ENCODE measurements around the gene PPP1R13B. TPM values are rescaled to one million over a fixed set of nuclear protein-coding genes. Genes with fewer than 3 reads are reported as not detected.

PPP1R13B gene
- total RNA-seq, 1 experiment from 2014 or later, result 16.2 TPM

DNA sequence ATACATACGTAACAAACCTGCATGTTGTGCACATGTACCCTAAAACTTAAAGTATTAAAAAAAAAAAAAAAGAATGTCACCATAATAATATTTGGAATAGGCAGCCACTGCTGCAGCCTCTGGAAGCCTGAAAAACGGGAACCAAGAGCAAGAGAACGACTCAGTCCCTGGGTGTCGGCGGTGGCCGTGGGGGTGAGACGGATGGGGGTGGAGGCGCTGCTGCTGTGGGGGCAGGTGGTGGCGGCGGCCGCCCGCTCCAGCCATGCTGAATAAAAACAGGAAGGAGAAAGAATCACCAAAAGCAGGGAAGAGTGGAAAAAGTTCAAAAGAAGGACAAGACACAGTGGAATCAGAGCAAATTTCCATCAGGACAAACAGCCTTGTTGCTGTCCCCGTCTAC lies 84.8 kb downstream of the PPP1R13B start:
- no peak overlapping the region for H3K4me3 Mint-ChIP-seq (ENCODE audit: unreplicated experiment)
- TF ChIP-seq CTCF (IDR thresholded peaks at IDR 0.05; ENCODE audit: unreplicated experiment), result no peak
- no peaks in the 10 kb centered on the region for H3K9me3 Mint-ChIP-seq (ENCODE audit: unreplicated experiment)
- no peaks in the 10 kb centered on the region for H3K27me3 Mint-ChIP-seq (ENCODE audit: insufficient read depth, unreplicated experiment)
- H3K36me3 Mint-ChIP-seq (ENCODE audit: insufficient read depth, unreplicated experiment), result peaks cover 8% of the 10 kb centered on the region
- H3K4me1 Mint-ChIP-seq (ENCODE audit: insufficient read depth, unreplicated experiment), result peaks cover 7% of the 10 kb centered on the region
- intact Hi-C loops (cut with micrococcal nuclease), result no loop called here
- no TSS peak for BruUV-seq (replicated peaks)
- ChIA-PET CTCF (no interaction called here), POLR2A (no interaction called here)
- no peak overlapping the region for H3K27ac Mint-ChIP-seq (ENCODE audit: low read depth, unreplicated experiment)
- no peak for DNase-seq (ENCODE audit: unreplicated experiment)

DNA sequence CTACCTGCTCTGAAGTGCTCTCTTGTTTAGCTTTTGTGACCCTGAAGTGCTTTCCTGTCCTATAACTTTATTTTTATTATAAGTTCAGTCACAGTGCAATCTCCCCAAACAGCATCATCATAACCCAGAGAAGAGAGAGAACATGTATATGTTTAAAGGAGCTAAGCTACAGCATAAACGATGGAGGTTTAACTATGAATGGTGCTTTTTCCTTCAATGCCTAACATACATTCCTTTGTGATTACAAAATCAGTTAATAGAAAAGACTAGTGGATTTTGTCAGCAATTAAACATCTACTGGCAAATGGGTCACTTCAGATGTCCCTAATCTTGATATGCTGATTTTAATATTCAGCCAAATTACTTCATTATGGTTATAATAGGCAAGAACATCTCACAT lies 85.3 kb downstream of the PPP1R13B start:
- Mint-ChIP-seq H3K36me3 (ENCODE audit: insufficient read depth, unreplicated experiment) (peaks cover 5% of the 10 kb centered on the region), H3K9me3 (ENCODE audit: unreplicated experiment) (no peaks in the 10 kb centered on the region), H3K27ac (ENCODE audit: low read depth, unreplicated experiment) (no peak overlapping the region), H3K27me3 (ENCODE audit: insufficient read depth, unreplicated experiment) (no peaks in the 10 kb centered on the region), H3K4me1 (ENCODE audit: insufficient read depth, unreplicated experiment) (peaks cover 4% of the 10 kb centered on the region), H3K4me3 (ENCODE audit: unreplicated experiment) (no peak overlapping the region)
- ChIA-PET CTCF (no interaction called here), POLR2A (no interaction called here)
- TF ChIP-seq CTCF (IDR thresholded peaks at IDR 0.05; ENCODE audit: unreplicated experiment), result no peak
- no peak for DNase-seq (ENCODE audit: unreplicated experiment)
- BruUV-seq (replicated peaks), result no TSS peak
- intact Hi-C loops (cut with micrococcal nuclease), result no loop called here

DNA sequence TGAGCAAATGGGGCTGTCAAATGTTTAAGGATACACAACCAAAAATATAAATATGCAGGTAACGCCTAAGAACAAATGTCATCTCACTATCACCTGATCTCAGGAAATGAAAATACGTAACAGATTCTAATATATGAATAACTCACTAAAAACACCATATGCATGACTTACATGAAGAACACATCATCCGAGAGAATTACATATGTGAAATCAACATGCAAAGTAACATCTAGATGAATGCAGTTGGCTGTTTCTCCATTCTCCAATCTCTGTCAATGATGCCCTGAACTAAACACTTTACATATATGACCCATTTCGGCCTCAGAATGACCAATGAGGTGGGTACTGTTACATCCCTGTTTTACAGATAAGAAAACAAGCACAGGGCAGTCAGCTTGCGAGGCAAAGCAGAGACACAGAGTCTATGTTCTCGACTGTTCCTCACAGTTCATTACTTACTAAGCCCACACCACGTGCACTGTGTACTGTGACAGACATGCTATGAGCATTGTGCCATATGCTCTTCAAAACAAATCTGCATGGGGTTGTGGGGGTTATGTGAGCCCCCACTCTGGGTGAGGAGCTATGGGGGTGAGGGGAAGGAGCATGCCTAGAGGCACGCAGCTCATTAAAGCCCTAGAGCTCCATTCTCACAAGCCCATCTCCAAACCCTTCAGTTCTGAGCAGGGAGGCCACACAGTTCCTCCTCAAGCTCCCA lies 89.2 kb downstream of the PPP1R13B start:
- H3K27me3 Mint-ChIP-seq (ENCODE audit: insufficient read depth, unreplicated experiment), result no peaks in the 10 kb centered on the region
- DNase-seq (ENCODE audit: unreplicated experiment), result no peak
- BruUV-seq (replicated peaks), result no TSS peak
- peaks cover 4% of the 10 kb centered on the region for H3K4me1 Mint-ChIP-seq (ENCODE audit: insufficient read depth, unreplicated experiment)
- no peak for TF ChIP-seq CTCF (IDR thresholded peaks at IDR 0.05; ENCODE audit: unreplicated experiment)
- no peak overlapping the region for H3K27ac Mint-ChIP-seq (ENCODE audit: low read depth, unreplicated experiment)
- no peaks in the 10 kb centered on the region for H3K9me3 Mint-ChIP-seq (ENCODE audit: unreplicated experiment)
- intact Hi-C loops (cut with micrococcal nuclease), result no loop called here
- H3K36me3 Mint-ChIP-seq (ENCODE audit: insufficient read depth, unreplicated experiment), result peaks cover 4% of the 10 kb centered on the region
- no peak overlapping the region for H3K4me3 Mint-ChIP-seq (ENCODE audit: unreplicated experiment)
- ChIA-PET CTCF (interaction anchor here (0.6 to 0.7 kb wide), 2 partner anchors 13 to 251 kb away, joined by 3 to 4 read pairs; no protein-coding TSS in a partner anchor), POLR2A (no interaction called here)

- CTCF ChIA-PET, result no interaction called here
These were observed 92.3 kb downstream of the PPP1R13B start for GRCh38 chr14:103755060-103755459.

More at GRCh38 chr14:103755060-103755459, 92.3 kb downstream of the PPP1R13B start:
- H3K4me1 Mint-ChIP-seq (ENCODE audit: insufficient read depth, unreplicated experiment), result no peaks in the 10 kb centered on the region
- intact Hi-C loops (cut with micrococcal nuclease), result no loop called here
- no peak for DNase-seq (ENCODE audit: unreplicated experiment)
- no peaks in the 10 kb centered on the region for H3K27me3 Mint-ChIP-seq (ENCODE audit: insufficient read depth, unreplicated experiment)
- TF ChIP-seq CTCF (IDR thresholded peaks at IDR 0.05; ENCODE audit: unreplicated experiment), result no peak
- POLR2A ChIA-PET, result no interaction called here
- BruUV-seq (replicated peaks), result no TSS peak
- H3K9me3 Mint-ChIP-seq (ENCODE audit: unreplicated experiment), result no peaks in the 10 kb centered on the region
- H3K4me3 Mint-ChIP-seq (ENCODE audit: unreplicated experiment), result no peak overlapping the region
- H3K27ac Mint-ChIP-seq (ENCODE audit: low read depth, unreplicated experiment), result no peak overlapping the region
- peaks cover 10% of the 10 kb centered on the region for H3K36me3 Mint-ChIP-seq (ENCODE audit: insufficient read depth, unreplicated experiment)

Data from MCF 10A (cell line).